HG03095 (cell line): Measurements from ENCODE around the gene PRAMEF33.
"Not testable (repeated sequence)": the region's sequence is repeated elsewhere in the genome, so short reads cannot be mapped to it uniquely, and the experiment has no call there.

Experiments
- ATAC-seq: cut with Tn5 transposase; IDR thresholded peaks from one replicate; pipeline ENCODE4 v1.9.1; 2021; ENCODE audit warnings: moderate library complexity; ENCODE audit not compliant: unreplicated experiment

The PRAMEF33 gene

GRCh38 chr1:13303239-13303638 lies at the start of gene PRAMEF33:
Gene PRAMEF33, plus strand, starts transcription at chr1:13303539. Its CDS starts 2,416 bp downstream, at chr1:13305955.
- ATAC-seq, result not testable (repeated sequence)

GRCh38 chr1:13253898-13254297 lies 49.4 kb upstream of the PRAMEF33 start, which contains the start of gene PRAMEF5:
Gene PRAMEF5, plus strand, starts transcription at chr1:13254198. Its CDS starts 5,071 bp downstream, at chr1:13259269.
- not testable (repeated sequence) for ATAC-seq

GRCh38 chr1:13265124-13265523 lies 38.2 kb upstream of the PRAMEF33 start:
- not testable (repeated sequence) for ATAC-seq

GRCh38 chr1:13277016-13277415 lies 26.3 kb upstream of the PRAMEF33 start:
- ATAC-seq, result not testable (repeated sequence)

- ATAC-seq, result not testable (repeated sequence)
Observed at GRCh38 chr1:13279617-13280016, 23.7 kb upstream of the PRAMEF33 start.

GRCh38 chr1:13285037-13285436 lies 18.3 kb upstream of the PRAMEF33 start, which contains the start of gene PRAMEF8:
Gene PRAMEF8, minus strand, starts transcription at chr1:13285137. Its CDS starts 1,046 bp downstream, at chr1:13284091.
- ATAC-seq, result not testable (repeated sequence)

- ATAC-seq, result not testable (repeated sequence)
Observed at GRCh38 chr1:13289030-13289429, 14.3 kb upstream of the PRAMEF33 start.

- ATAC-seq, result not testable (repeated sequence)
Observed at GRCh38 chr1:13297216-13297931, 6.0 kb upstream of the PRAMEF33 start.

- ATAC-seq, result not testable (repeated sequence)
Observed at GRCh38 chr1:13298699-13299098, 4.6 kb upstream of the PRAMEF33 start.

- not testable (repeated sequence) for ATAC-seq
Observed at GRCh38 chr1:13302197-13302596, 1.1 kb upstream of the PRAMEF33 start.

- ATAC-seq, result not testable (repeated sequence)
Observed at GRCh38 chr1:13315281-13315680, 11.9 kb downstream of the PRAMEF33 start, which contains the start of gene PRAMEF15. Gene PRAMEF15, plus strand, starts transcription at chr1:13315581. Its CDS starts 2,827 bp downstream, at chr1:13318408.

GRCh38 chr1:13342496-13342895 lies 39.2 kb downstream of the PRAMEF33 start:
- not testable (repeated sequence) for ATAC-seq

GRCh38 chr1:13347034-13347433 lies 43.7 kb downstream of the PRAMEF33 start, which contains the start of gene PRAMEF14:
Gene PRAMEF14, minus strand, starts transcription at chr1:13347134. Its CDS starts 1,820 bp downstream, at chr1:13345314.
- not testable (repeated sequence) for ATAC-seq

- ATAC-seq, result not testable (repeated sequence)
Observed at GRCh38 chr1:13353476-13353875, 50.1 kb downstream of the PRAMEF33 start.

- not testable (repeated sequence) for ATAC-seq
Observed at GRCh38 chr1:13354475-13354874, 51.1 kb downstream of the PRAMEF33 start.

- not testable (repeated sequence) for ATAC-seq
Observed at GRCh38 chr1:13356774-13357173, 53.4 kb downstream of the PRAMEF33 start.
